Type B pancreatic cell (in vitro differentiated cells): ENCODE data around the gene HTD2. TPM values are rescaled to one million over a fixed set of nuclear protein-coding genes. Genes with fewer than 3 reads are reported as not detected.

Experiments
- DNase-seq: peaks from one replicate; pipeline ENCODE4 v3.0.0; 2021; ENCODE audit warnings: mixed read lengths; ENCODE audit not compliant: unreplicated experiment; ENCODE audit errors: extremely low spot score
- H3K27ac Mint-ChIP-seq: 2 replicates; pipeline ENCODE4 v1.8.0; 2021; ENCODE audit warnings: mild to moderate bottlenecking, mixed read lengths
- H3K27me3 Mint-ChIP-seq: 2 replicates; pipeline ENCODE4 v1.8.0; 2021; ENCODE audit warnings: mixed read lengths
- H3K36me3 Mint-ChIP-seq: 2 replicates; pipeline ENCODE4 v1.8.0; 2021; ENCODE audit warnings: mixed read lengths
- H3K4me1 Mint-ChIP-seq: one replicate; pipeline ENCODE4 v1.8.0; 2021; ENCODE audit warnings: mixed read lengths; ENCODE audit not compliant: unreplicated experiment
- H3K4me3 Mint-ChIP-seq: 2 replicates; pipeline ENCODE4 v1.8.0; 2021; ENCODE audit warnings: mild to moderate bottlenecking, mixed read lengths
- H3K9me3 Mint-ChIP-seq: 2 replicates; pipeline ENCODE4 v1.8.0; 2021; ENCODE audit warnings: mixed read lengths
- total RNA-seq: library from RNA; stranded (reverse); gene quantifications from 2 replicates; pipeline ENCODE4 v1.2.1, GENCODE V29; 2021; ENCODE audit warnings: low replicate concordance
- TF ChIP-seq, protein P1 (sequence below): fragments of 200-600 bp; sonication (generic); conservative IDR thresholded peaks from 2 replicates; pipeline ENCODE4 v1.5.0; 2021; ENCODE audit warnings: antibody characterized with exemption, mild to moderate bottlenecking

HTD2 gene
- total RNA-seq, 1 donor from 2014 or later, result 11.4 TPM

DNA sequence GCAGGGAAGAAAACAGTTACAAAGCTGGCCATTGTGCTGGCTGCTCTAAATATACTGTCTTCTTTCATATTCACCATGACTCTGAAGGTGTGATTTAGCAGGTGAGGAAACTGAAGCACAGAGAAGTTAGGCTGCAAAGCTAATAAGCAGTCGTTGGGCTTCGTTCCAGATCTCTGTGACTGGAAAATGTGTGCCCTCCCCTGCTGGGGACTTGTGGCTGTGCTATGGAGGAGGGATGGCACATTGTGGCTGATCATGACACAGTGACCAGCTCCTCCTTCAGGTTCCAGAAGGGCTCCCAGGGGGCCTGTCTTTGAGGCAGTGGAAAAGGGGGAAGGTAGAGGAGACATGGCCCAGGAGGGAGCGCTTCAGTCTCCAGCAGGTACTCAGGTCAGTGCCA lies 45.6 kb downstream of the HTD2 start:
- peaks cover 3% of the 10 kb centered on the region for H3K36me3 Mint-ChIP-seq

DNA sequence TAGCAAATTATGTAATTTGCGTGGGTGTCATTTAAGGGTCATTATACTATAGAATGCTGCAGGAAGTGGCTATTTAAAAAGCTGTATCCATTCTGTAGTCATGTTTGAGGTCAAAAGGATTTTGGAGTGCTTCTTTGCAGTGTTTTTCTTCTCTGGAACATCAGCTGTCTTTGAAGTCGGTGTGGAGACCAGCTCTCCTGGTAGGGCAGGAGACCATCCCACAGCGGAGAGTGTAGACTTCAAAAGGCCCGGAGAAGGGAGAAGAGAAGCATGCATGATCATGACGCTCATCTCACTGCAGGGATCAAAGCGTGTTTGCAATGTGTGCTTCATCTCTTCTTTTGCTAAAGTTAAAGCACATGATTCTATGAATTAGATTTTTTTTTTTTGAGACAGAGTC lies 46.3 kb downstream of the HTD2 start:
- no peak overlapping the region for H3K4me3 Mint-ChIP-seq
- H3K9me3 Mint-ChIP-seq, result no peaks in the 10 kb centered on the region
- TF ChIP-seq, protein P1, sequence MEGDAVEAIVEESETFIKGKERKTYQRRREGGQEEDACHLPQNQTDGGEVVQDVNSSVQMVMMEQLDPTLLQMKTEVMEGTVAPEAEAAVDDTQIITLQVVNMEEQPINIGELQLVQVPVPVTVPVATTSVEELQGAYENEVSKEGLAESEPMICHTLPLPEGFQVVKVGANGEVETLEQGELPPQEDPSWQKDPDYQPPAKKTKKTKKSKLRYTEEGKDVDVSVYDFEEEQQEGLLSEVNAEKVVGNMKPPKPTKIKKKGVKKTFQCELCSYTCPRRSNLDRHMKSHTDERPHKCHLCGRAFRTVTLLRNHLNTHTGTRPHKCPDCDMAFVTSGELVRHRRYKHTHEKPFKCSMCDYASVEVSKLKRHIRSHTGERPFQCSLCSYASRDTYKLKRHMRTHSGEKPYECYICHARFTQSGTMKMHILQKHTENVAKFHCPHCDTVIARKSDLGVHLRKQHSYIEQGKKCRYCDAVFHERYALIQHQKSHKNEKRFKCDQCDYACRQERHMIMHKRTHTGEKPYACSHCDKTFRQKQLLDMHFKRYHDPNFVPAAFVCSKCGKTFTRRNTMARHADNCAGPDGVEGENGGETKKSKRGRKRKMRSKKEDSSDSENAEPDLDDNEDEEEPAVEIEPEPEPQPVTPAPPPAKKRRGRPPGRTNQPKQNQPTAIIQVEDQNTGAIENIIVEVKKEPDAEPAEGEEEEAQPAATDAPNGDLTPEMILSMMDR, result no peak
- H3K4me1 Mint-ChIP-seq, result peaks cover 29% of the 10 kb centered on the region
- no peak overlapping the region for H3K27ac Mint-ChIP-seq
- DNase-seq, result no peak
- H3K27me3 Mint-ChIP-seq, result no peaks in the 10 kb centered on the region
- H3K36me3 Mint-ChIP-seq, result peaks cover 3% of the 10 kb centered on the region

More for the DNA sequence above, 45.6 kb downstream of the HTD2 start:
- Mint-ChIP-seq H3K9me3 (no peaks in the 10 kb centered on the region), H3K4me3 (no peak overlapping the region), H3K27me3 (no peaks in the 10 kb centered on the region), H3K27ac (no peak overlapping the region), H3K4me1 (peaks cover 29% of the 10 kb centered on the region)
- DNase-seq, result no peak
- TF ChIP-seq, protein P1, result no peak

DNA sequence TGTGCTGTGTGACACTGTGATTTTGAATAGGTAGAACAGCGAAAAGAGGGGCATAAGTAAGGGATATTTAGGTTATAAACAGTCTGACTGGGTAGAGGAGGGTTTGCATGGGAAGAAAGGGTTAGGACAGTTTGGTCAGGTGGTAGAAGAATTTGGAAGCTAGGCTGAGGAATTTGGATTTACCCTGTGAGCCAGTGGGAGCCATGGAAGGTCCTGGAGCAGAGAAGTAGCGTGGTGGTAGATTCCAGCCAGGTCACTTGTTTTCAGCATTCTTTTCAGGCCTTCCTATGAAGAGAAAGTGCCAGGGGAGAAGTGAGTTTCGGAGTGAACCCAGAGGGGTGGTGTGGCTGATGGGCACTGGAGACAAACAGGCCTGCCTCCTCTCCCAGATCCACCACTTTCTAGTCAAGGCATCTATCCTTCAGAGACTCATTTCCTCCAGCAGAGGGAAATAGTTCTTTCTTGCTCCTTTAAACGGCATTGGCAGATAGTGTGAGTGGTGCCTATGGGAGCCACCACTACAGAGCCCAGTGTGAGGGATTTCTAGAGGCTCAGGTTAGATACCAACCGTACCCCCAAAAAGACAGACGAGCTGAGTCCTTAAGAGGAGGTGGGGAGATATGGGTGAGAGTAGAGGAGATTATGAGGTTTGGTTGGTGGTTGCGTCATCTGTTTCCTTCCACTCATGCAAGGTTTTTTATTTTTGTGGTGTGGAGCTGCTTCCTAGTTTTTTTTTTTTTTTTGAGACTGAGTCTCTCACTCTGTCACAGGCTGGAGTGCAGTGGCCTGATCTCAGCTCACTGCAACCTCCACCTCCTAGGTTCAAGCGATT lies 47.6 kb downstream of the HTD2 start:
- Mint-ChIP-seq H3K4me1 (peaks cover 29% of the 10 kb centered on the region), H3K27me3 (no peaks in the 10 kb centered on the region), H3K36me3 (peaks cover 3% of the 10 kb centered on the region), H3K4me3 (no peak overlapping the region), H3K27ac (no peak overlapping the region), H3K9me3 (no peaks in the 10 kb centered on the region)
- TF ChIP-seq, protein P1, result no peak
- no peak for DNase-seq

DNA sequence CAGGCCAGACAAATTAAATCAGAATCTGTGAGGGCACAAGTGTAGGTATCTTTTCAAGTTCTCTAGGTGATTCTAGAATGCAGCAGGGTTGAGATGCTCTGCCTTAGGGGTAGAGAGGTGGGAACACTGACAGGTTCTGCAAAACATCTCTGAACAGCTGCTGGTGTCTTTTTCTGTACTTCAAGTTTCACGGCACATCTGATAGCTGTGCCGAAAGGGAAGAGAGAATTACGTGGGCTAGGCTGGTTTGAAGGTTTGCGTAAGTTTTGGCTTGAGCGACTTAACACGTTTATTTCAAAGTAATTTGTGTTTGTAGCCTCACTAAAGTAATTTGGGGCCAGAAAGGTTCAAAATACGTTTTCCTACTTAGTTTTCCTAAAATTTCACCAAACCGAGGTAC lies 48.9 kb downstream of the HTD2 start:
- H3K36me3 Mint-ChIP-seq, result peaks cover 3% of the 10 kb centered on the region
- H3K27me3 Mint-ChIP-seq, result no peaks in the 10 kb centered on the region
- H3K9me3 Mint-ChIP-seq, result no peaks in the 10 kb centered on the region
- DNase-seq, result no peak
- no peak overlapping the region for H3K27ac Mint-ChIP-seq
- peaks cover 22% of the 10 kb centered on the region for H3K4me1 Mint-ChIP-seq
- no peak overlapping the region for H3K4me3 Mint-ChIP-seq
- TF ChIP-seq, protein P1, result no peak

DNA sequence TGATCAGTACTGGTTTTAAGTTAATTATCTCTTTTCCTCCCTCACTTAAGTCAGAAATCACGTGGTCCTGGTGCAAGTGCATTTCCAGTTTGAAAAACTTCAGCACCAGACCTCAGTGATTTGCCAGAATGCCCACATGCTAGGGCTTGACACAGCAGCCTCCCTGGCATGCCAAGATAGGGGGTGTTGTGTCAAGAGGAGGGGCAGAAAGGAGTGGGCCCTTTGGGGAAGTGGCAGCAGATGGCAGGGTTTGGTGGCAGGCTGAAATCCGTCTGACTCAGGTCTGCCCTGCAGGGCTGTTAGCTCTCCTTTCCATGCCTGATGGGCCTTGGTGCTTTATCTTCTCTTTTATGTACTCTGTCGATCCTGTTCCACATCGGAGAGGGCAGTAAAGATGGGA lies 49.7 kb downstream of the HTD2 start:
- DNase-seq, result no peak
- peaks cover 13% of the 10 kb centered on the region for H3K4me1 Mint-ChIP-seq
- peaks cover 3% of the 10 kb centered on the region for H3K36me3 Mint-ChIP-seq
- no peaks in the 10 kb centered on the region for H3K9me3 Mint-ChIP-seq
- TF ChIP-seq, protein P1, result no peak
- H3K27me3 Mint-ChIP-seq, result no peaks in the 10 kb centered on the region
- H3K27ac Mint-ChIP-seq, result no peak overlapping the region
- no peak overlapping the region for H3K4me3 Mint-ChIP-seq
